NCI-H2196 treated with DMSO at 0.1 percent for 48 hours (cell line): ENCODE data around the gene PLXNA2.

Experiments used
- DNase-seq: peaks from one replicate; lab custom pipeline; 2025; ENCODE audit not compliant: unreplicated experiment; lab: John Stamatoyannopoulos, UW

PLXNA2 gene

DNA sequence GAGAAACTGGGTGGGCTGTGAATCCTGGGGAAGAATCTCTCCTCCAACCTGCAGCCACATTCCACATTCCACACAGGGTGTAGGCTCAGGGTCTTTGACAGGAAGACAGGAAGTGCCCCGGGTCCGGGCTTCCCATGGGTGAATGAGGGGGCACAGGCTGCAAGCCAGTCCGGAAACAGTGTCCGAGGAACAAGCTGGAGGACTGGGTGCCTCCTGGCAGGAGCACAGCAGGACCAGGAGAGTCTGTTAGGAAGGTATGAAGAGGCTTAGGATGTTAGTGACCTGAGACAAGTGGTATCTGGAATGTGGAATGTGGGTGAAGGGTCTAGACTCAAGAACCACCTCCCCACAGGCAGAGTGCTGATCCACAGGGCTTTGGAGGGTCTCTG is 212.3 kb downstream of the PLXNA2 start:
- DNase-seq = no peak

DNA sequence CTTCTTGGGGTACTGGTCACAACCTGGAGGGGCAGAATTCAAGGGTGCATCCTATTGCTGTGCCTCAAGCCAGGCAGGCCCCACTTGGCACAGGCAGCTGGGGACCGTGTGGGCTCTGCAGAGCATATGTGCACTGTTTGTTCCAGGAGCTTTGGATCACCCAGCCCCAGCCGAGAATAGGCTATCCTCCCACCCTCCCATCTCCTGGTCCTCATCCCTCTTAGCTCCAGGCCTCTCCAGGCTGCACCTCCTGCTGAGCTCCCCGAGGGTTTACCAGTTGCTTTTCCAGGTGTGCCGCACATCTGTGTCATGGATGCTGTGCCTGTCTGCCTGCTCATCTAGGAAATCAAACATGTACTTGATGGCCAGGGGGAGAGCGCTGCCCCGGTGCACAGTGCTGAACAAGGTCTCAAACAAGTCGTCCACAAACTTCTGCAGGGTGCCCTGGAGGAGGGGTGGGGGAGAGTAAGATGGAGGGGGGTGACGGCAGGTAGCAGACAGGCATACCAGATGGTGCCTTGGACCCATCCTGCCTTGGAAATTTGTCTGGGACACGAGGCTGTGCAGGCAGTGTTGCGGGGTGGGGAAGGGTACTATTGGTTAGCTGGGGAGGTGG is 212.8 kb downstream of the PLXNA2 start:
- no peak for DNase-seq

DNA sequence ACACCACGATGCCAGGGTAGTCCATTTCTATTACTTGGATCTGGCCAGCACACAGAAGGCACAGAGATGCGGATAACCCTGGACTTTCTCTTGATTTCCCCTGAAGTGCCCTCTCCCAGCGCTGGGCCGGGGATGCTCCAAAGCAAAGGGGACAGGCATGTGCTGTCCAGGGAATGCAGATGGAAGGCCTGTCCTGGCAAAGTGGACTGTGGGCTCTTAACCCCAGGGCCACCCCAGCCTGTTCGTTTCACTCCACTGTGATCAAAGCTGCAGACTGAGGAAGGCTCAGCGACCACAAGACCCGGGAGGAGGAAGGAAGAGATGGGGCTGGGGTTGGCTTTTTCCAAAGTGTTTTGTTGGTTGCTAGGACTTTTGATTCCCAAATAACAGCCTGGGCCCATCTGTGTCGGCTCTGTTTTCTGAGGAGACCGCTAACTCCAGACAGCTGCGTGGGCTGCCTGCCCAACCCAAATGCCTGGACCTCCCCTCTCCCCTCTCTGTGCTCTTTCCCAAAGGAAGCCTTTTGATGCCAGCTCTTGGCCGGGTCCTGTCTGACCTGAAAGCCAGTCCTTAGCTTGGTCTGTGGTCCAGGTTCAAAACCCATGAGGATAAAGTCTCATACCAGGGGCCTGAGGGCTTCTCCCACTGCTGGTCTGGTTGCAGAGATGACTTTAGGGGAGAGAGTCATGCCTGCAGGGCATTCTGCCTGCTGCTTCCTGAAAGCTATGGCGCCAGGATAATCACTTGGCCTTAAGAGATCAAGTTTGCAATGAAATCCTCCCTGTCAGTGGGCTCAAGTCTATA is 213.7 kb downstream of the PLXNA2 start:
- no peak for DNase-seq

DNA sequence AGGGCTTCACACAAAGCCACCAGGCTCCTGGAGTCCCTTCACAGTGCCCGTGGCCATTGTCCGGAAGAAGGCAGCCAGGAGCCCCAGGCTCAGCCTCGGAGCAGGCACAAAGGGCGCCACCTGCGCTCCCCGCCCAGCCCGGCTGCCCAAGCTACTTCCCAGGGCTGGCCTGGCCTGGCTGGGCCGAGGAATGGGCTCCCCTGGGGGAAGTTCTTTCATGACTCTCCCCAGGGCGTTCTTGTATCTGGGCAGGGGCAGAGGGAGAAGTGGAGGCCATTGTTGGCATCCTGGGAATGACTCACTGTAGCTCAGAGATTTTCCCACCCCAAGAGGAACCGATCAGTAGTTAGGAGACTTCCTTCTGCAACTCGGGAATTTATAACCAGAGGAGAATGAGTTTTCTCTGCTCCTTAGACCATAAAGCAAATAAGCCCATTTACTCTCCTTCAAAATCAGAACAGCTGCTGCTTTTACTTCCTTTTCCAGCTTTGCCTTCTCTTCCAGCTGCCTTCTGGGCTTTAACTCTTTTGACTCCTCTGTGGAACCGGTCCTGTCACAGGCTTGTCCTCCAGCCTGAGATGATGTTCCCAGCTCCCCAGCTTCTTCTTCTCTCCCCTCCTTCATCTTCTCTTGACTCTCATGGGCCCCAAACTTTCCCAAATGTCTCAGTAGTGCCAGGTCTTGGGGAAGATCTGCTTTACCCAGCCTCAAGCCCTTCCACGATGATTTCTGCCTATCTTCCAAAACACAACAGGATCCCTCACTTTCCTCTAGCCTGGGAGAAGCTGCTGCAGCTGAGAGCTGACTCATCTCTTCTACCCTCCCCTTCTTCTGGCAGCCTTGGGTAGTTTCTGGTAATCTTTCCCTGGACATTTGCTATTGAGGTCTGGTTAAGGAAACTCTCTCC is 214.6 kb downstream of the PLXNA2 start:
- no peak for DNase-seq

DNA sequence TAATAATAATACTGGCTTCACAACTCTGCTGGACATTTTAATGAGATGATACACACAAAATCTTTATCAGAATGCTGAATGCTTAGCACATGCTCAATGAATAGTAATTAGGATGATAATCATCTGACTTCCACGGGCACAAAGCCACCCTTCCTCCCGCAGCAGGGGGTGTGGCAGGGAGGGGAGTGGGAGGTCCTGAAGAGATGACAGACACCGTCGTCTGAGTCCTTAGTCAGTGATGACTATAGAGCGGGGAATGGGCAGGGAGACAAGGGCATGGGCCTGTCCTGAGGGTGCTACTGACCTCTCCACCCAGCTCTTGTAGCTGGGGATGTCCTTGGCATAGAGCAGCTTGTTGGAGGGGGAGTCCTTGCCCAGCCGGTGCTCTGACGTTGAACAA is 215.7 kb downstream of the PLXNA2 start:
- no peak for DNase-seq

DNA sequence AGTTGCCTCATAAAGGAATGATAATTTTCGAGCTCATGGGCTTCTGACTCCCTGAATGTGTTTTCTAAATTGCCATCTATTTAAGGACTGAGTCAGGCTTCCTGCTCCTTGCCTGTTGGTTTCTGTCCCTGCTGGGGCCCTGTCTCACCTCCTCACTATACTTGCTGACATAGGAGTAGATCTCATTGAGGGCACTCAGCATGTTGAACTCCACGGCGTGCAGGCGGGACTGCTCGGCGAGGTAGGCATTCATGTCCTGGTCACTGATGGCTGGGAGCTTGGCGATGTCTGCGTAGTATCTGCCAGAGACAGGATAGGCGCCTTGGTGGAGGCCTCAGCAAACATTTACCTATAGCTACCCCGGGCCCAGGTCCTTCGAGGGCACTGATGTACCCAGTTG is 216.3 kb downstream of the PLXNA2 start:
- no peak for DNase-seq

DNA sequence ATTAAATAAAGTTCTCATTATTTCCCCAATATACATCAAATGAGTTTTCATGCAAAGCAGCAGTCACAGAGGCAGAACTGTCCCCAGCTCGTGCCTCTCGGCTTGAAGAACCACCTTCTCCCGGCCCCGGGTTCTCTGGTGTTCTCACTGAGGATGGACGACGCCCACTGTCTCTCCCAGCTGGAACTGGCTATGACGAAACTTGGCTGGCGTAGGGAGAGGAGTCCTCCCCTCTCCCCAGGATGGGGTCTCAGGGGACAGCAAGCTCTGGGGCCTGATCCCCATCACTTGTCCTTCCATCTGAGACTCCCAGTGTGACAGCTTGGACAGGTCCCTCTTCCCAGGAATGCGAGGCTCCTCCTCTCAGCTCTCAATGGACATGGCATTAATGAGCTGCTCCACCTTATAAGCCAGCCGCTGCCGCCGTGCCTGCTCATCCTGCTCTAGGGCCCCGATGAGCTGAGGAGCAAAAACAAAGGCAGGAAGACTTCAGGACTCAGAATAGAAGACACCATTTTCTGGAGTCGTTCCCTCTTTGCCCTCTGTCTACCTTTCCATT is 217.2 kb downstream of the PLXNA2 start:
- no peak for DNase-seq

DNA sequence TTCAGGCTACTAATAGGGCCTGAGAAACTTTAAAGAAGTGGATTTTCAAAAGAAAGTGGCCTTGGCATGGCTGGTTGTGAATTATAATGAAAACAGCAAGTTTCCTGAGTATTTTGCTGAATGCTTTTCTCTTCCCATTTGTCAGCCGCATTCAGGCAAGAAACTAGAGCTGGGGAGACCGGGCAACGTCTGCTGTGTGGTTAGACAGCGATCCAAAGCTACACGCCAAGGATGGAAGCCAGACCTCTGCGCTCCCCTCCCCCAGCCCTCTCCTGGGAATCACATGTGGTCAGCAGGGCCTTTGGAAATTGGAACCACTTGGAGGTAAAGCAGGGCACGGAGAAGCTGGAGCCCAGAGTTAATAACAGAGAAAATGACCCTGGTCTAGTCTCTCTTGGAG is 219.2 kb downstream of the PLXNA2 start:
- no peak for DNase-seq

DNA sequence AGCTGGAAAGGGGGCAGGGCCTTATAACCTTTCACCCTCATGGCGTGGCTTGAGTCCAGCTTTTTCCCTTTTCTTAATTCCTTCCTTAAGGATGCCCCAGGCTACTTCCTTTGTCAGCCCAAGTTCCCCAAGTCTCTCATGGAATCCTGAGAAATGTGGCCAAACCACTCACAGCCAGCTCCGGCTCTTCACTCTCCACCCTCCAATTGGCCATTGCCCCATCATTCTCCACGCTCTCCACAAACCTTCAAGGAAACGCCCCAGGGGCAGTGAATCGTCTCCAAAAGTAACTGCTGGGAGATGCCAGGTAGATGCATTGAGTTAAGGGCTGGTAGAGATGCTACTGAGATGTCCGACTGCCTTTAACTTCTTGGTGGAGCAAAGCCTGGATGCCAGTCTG is 219.8 kb downstream of the PLXNA2 start:
- no peak for DNase-seq

DNA sequence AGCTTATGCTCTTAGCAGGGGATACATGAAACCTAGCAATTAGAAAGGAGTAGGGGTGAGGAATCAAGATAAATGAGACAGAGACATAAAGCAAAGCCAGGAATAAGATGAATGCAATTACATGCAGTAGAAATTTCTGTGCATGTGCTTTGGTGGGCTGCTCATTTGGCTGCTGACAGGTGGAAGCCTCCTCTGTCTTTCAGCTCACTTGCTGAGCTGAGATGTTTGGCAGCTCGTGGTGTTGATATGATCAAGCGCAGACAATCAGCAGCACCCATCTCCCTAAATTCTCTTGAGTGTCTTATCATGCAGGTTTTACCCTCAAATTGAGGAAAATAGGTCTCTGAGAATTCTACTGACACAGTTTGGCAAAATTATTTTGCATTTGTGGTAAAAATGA is 224.9 kb downstream of the PLXNA2 start:
- DNase-seq = no peak

DNA sequence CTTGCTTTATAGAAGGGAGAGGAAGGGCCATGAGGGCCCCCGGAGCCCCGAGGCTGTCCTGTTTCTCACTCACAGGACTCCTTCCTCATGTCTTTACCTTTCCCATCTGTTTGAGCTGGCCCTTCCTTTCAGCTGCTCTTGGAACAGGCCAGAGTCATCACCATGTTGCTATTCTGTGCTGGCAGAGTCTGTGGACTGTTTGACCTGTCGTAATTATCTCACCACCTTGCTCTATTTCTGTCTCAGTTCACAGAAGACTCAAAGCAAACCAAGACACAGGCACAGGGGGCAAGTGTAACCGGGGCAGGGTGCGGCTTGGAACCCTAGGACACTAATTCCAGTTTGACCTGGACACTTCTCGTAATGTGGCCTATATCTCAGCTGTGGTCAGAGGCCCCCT is 228.9 kb downstream of the PLXNA2 start:
- no peak for DNase-seq

DNA sequence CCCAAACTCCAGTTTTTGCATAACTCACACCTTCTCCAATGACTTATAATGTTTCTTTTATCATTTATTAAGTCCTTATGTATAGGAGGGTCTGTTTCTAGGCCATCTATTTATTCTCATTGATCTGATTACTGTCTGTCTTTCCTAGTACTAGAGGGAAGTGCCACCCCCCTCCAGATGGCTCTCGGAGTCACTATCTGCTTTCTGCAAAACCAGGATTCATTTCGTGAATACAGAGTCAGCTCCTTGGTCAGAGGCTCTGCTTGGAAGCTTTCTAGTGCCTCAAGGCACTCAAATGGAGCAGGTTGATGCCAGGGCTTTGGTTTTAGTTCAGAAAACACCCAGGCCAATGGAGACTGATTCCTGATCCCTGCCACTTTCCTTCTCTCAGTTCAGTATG is 231.0 kb downstream of the PLXNA2 start:
- DNase-seq = no peak

DNA sequence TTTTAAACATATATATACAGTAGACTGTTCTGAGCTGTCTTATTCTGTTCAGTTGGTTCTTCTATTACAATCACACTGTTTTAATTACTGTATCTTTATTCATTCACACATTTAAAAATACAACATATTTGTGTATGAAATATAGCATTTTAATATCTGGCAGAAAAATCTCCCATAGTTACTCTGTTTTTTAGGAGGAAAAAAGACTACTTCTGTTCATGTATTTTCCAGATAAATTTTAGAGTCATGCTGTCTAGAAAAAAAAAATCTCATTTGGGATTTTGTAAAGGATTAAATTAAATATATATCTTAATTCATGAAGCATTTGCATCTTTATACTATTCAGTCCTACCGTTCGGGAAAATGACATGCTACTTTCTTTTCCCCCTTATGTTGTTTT is 231.5 kb downstream of the PLXNA2 start:
- no peak for DNase-seq

DNA sequence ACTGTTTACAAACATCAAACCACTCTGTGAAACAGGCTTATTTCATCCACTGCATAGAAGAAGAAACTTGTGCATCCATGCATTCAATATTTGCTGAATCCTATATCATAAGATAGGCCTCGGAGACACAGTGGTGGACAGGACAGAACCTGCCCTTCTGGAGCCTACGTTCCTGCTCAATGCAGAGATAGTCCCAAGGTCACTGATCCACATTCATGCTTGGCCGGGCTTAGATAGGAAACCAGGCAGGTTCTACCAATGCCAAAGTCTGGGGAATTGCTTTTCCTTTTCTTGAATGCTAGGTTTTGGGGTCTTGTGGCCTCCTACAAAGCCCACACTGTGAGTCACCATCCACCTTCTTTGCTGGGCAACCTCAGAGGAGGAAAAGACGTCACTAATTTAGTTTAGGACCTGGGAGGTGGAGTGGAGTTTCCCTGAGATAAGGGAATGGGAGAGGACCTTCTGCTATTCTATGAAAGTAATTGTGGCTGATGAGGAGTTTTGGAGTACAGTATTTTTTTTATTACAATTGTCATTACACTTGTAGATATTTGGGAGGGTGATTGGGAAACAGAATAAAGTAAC is 233.6 kb downstream of the PLXNA2 start:
- DNase-seq = no peak

DNA sequence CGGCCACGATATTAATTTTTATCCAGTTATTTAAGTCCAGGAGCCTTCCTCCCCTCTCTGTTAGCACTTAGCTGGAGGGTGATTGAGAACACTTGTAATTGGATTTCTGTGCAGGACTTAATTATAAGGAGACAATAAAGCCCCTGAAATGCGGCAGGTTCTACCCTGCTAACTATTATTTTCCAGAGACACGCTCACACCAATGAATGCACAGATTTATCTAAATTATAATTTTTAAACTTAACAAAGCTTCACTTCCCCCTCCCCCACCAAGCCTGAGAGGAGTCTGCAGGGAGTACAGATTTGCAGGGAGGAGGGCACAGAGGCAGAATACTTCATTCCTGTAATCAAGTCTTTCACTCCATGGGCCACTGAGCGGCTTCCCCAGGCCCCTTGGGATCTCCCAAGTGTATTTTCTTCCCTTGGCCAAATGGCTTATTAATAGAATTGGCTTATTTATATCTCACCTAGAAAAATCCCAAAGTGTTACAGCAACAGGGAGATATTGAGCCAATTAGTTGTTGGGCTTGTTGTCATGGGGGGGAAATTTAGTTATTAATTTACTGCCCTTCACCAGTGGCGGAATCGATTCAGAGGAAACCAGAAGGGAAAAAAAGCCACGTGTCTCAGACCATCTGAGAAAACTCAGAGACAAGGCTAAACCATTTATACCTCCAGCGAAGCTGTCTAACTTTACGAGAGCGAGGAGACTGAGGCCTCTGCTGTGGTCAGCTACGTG is 234.3 kb downstream of the PLXNA2 start:
- DNase-seq = no peak

DNA sequence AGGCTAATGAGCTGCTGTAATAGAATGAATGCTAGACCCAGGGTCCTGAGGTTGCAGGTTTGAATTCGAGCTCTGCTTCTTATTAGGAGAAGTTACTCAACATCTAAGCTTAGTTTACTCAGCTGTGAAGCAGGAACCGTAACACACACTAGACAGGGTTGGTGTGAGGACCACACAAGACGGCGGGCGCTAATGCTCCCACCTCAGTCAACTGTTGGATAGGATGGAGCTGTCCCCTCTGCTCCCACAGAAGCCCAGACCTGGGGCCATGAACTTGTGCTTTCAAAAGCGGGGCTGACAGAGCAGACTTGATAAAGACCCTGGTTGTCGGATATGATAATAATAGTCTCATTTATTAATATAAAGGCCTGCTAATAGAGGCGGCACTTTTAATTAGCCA is 234.9 kb downstream of the PLXNA2 start:
- DNase-seq = no peak

DNA sequence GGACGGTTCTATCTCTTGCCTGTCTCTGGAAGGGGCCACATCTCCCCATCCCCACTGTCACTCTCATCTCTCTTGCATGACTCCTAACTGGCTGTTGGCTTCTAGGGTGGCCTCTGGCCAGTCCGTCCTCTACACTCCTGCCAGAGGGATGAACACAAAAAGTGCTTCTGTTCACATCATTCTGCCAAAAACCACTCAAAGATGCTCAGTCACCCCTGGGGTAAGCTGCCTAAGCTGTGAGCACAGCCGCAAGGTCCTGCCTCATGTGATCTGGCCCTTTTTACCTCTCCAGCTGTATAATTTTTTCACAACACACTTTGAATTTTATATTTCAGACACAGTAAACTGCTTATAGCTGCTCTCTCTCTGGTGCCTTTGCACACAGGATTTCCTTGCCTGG is 235.7 kb downstream of the PLXNA2 start:
- no peak for DNase-seq

DNA sequence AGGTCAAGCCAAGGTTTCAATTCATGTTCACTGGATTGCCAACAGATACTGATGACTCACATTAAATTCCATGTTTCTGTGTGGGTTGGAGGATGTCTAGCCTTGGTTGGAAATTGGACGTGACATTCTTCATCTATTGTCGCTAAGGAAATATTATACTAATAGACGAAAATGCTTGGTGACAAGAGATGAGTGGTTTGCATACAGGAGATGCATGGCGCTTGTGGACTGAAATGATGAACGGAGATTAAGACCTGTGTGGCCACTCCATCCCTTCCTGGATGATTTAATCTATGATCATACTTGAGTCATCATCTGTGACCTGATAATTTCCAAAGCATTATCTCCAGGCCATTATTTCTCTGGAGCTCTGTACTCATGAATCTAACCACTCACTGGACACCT is 236.2 kb downstream of the PLXNA2 start:
- no peak for DNase-seq

DNA sequence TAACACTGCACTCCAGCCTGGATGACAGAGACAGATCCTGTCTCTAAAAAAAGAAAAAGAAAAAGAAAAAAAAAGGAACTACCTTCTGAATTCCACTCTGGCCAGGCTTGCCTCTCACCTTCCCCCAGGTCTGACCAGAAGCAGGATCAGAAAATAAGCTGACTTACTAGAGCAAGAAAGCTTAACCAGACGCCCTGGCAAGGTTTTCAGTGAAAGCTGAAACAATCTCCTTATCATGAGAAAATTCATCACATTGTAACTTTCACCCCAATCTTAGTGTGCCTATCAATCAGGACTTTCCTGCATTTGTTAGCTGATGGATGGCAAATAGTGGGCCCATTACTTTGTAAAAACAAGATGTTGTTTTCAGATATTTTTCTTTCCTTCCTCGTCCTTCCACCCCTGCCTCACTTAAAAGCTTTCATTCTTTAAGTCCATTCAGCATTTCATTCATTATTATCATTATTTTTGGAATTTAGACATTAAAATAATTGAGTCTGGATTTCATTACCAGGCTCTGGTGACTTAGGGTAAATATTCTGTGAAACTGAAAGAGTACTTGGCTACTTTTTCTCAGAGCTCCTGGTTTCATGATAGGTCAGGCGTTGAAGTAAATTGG is 236.8 kb downstream of the PLXNA2 start:
- DNase-seq = no peak

DNA sequence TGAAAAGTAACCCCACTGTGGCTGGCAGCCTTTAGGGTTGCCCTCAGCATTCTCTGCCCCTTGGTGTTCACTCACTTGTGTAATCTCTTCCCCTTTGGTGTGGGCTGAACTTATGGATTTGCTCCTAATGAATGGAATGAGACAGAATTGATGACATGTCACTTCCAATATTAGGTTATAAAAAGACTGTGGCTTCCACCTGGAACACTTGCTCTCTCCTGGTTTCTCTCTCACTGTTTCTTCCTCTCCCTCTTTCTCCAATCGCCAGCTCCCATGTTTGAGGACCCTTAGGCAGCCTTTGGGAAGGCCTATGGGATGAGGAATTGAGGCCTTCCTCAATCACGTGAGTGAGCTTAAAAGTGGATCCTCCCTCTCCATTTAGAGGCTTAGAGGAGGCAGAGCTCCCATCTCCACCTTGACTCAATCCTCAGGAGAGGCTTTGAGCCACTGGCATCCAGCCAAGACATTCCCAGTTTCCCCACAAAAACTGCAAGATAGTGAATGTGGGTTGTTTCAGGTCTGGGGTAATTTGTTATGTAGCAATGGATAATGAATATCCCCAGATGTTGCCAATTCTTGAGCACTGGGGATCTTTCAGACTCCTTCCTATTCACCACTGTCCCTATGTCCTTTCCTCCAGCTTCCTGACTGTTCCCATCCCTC is 237.8 kb downstream of the PLXNA2 start:
- DNase-seq = no peak
